SK-N-DZ (cell line): Measurements from ENCODE around the gene AKNA.

Experiments
- DNase-seq: peaks from one replicate; pipeline ENCODE4 v3.0.0-alpha.2; 2015; ENCODE audit warnings: low spot score

Gene AKNA

DNA sequence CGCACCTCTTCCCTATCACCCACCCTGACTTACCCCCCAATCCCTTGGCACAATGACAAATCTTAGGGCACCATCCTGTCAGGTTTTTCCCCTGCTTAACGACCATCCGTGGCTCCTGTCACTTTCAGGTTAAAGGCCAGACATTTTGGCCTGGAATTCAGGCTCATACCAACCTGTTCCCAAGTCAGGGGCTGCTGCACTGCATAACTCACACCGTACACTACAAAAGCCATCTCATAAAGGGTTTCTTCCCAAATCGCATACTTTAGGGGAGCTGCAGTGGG is 7.5 kb upstream of the AKNA start:
- no peak for DNase-seq

GRCh38 chr9:114394523-114395333 is 6.9 kb upstream of the AKNA start:
- DNase-seq: no peak

GRCh38 chr9:114392749-114393112 is 4.9 kb upstream of the AKNA start:
- no peak for DNase-seq

DNA sequence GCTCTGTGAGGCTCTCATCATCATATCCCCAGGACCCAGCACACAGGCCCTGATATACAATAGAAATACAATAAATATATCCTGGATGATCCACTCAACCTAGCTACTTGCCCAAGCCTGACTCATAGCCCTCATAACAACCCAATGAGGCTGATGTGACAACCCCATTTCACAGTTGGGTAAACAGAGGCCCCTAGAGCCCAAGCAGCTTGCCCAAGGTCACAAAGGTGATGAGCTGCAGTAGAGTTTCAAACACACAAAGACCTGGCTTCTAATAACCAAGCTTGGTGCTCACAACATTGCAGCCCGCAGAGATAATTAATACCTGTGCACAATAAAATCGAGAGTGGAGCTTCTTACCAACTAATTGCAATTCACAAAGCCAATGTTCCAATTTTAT is 3.2 kb upstream of the AKNA start:
- no peak for DNase-seq

- no peak for DNase-seq
Observed at GRCh38 chr9:114389612-114390368, 2.0 kb upstream of the AKNA start.

DNA sequence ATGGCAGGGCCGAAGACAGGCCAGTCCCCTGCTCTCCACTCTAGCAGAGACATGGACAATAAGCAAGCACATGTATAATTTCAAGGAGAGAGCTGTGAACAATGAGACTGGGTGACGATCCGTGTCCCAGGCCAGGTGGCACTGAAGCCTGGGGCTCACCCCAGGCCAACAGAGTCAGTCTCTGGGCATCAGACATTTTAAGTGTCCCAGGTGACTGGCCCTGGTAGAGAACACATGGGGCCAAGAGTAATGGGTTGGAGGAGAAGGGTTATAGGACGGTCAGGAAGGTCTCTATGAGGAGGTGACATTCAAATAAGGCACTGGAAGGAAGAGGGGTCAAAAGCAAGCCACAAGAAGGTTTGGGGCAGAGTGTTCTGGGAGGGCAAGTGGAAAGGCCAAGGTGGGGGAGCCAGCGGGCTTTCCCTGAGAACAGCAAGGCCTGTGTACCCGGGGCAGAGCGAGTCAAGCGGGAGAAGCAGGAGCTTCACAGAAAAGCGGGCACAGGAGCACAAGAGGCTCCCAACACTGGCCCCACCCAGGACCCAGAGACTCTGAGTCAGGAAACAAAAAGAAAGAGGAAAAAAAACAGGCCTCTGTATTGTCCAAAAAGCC is 1.1 kb upstream of the AKNA start:
- DNase-seq: no peak

DNA sequence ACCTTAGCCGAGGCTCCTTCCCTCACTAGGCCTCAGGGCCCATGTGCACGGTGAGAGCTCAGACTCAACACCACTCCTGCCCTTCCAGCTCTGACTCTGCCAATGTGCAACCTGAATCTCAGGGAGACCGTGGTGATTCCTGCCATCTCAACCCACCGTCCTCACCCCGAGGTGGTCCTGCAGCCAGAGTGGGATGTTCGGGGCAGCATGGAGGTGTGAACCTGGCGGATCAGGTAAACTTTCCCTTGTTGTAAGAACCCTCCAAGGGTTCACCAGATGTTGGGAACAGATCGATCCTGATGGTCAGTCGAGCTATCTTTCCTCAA is 538 bp upstream of the AKNA start:
- no peak for DNase-seq

DNA sequence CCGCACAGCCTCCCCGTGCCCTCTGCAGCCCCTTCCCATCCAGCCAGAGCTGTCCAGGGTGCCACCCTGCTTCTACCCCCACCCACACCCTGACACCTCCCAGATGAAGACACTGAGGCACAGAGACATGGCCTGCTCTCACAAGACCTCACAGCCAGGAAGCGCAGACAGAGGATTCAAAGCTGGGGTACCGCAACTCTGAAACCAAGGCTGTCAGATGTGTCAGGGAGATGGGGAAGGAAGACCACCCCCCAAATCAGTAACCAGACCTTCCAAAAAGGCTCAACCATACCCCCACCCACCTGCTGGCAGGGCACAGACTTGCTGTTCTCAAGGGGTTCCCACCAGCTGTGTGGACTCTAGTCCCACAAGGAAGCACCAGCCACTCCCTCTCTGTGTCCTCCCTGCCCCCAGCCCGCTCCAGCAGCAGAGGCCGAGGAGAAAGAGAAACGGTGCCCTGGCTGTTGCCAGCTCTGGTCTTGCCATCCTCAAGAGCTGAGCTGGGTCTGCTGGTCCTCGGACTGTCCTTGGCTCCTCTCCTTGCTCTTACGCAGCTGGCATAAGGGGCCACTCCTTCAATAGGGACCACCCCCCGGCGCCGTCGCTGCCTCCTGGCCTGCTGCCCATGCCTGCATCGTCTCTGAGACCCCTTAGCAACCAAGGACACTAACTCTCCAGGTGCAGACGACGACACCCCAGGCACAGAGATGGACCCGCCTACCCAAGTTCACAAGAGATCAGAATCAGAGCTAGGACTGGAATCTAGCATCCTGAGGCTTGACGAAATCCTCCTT is 699 bp downstream of the AKNA start:
- peak; percentile 32 for DNase-seq

DNA sequence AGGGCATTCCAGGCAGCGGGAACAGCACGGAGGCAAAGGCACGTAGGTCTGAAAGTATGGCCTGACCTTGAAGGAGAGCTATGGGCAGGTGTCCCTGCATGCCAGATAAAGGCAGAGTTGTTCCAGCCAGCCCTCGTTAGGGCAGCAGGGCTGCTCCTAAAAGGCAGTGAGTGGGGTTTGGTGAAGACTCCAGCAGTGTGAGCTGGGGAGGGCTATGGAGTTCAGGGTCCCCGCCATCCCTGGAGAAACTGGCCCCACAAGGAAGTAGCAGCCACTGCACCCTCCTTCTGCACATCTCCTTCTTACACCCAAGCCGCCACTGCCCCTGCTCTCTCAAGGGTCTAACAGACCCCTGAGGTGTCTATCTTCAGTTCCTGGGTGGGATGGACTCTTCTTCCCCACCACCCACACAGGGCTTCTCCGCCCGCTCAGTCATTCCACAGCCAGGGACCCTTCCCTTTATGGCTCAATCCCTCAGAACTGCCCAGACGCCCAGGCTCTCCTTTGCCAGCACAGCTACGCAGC is 1.4 kb downstream of the AKNA start:
- no peak for DNase-seq

- DNase-seq: no peak
Observed at GRCh38 chr9:114385397-114386181, 2.2 kb downstream of the AKNA start.

DNA sequence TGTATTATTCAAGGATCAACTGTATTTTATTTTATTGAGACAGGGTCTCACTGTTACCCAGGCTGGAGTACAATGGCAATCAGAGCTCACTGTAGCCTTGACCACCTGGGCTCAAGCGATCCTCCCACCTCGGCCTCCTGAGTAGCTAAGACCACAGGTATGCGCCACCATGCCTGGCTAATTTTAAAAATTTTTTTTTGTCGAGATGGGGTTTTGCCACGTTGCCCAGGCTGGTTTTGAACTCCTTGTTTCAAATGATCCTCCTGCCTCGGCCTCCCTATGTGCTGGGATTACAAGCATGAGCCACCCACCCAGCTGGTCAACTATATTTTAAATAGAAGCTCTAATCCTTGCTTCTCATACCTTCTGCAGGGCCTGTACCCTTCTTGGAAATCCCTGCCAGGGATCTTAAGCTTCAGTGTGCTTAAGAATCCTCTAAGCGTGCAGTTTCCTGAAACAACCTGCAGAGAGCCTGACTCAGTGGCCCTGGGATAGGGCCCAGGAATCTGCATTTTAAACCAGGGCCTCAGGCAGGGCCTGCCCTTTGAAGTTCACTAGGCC is 2.9 kb downstream of the AKNA start:
- no peak for DNase-seq

GRCh38 chr9:114384341-114384740 is 3.4 kb downstream of the AKNA start:
- no peak for DNase-seq

DNA sequence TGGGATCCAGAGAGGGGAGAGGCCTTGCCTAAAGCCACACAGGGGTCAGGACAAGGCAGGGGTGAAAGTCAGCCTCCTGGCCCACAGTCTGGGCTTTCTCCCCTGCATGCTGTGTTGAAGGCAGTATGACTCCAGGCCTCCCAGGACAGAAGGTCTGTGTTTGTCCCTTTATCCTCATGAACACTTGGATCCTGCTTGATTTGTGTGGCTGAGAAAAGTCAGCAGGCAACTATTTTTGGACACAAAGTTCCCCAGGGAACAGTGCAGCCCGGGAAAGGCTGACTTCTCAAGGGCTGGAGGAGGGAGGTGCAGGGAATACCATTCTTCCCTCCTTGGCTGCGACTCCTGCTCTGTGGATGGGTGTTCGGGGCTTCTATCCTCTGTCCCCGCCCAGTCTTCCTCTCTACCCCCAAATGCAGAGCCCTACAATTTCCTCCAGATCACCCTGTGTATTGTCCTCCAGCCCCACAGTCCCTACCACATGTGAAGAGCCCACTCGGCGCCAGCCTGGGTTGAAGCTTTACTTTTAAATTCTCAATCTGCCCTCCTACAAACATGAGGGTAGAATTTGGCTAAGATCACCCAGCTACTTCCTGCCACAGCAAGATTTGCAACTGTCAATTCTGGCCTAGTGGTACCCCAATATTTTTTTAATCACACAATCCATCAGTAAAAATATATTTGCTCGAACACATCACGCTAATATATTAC is 4.1 kb downstream of the AKNA start:
- DNase-seq: no peak

- no peak for DNase-seq
Observed at GRCh38 chr9:114382699-114383520, 4.9 kb downstream of the AKNA start.

DNA sequence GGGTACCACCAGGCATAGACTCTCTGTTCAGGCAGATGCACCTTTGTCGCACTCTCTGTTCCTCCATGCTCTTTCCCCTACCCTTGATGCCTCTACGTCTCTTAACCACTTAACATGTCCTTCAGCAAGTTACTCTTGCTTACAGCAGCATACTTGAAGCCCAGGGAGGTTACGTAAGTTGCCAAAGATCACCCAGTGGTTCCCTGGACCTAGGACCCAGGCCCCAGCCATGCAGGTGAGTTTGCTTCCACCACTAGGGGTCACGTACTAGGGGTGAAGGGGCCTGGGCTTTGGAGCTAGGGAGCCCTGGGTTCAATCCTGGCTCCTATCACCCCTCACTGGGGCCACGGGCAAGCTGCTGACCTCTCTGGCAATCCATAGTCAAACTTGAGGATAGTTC is 8.9 kb downstream of the AKNA start:
- DNase-seq: no peak

DNA sequence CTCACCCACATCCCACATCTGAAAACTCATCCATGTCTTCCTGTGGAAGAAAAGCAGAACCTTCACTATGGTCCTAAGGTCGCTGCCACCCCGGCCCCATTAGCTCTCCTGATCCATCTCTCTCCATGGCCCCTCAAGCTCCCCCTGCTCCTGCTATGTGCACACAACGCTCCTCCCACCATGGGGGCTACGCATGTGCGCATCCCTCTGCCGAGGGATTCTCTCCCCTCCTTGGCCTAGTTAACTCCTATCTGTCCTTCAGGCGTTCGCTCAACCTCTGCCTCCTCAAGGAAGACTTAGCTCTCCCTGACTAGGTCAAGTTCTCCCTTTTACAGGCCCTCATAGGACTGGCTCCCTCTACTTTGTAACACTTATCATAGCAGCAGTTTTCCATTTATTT is 9.8 kb downstream of the AKNA start:
- no peak for DNase-seq

DNA sequence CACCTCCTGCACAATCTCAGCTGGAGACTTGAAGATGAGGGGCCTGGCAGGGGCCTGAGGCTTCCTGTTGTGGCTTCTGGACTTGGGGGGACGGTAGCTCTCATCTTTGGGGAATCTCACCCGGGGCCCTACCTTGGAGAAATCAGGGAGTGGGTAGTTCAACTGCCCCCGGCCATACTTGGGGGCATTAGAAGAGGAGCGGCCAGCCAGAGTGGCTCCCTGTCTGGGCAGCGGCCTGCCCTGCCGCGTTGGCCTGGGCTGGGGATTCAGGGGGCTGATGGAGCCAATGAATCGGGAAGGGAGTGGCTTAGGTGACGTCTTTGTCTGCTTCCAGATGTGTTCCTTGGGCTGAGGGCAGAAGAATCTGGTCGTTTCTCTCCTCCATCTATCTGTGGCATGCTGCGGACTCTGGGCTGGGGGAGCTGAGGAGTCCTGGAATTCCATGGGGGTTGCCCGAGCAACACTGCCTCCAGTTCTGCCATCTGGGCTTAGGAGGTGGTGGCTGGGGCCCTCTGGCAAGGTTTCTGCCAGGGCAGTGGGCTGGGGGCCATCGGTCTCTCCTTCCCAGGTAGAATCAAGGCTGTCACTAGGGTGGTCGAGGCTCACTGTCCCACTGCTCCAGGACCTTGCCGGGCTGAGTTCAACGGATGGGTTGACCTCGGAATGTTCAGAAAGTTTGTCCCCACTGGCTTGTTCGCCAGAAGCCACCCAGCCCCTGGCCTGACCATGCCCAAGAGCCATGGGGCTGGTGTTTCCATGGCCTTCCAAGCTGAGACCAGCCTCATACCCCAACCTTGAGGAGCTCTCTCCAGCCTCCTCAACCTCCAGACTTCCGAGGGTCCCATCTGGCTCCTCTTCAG is 11.0 kb downstream of the AKNA start:
- DNase-seq: no peak

DNA sequence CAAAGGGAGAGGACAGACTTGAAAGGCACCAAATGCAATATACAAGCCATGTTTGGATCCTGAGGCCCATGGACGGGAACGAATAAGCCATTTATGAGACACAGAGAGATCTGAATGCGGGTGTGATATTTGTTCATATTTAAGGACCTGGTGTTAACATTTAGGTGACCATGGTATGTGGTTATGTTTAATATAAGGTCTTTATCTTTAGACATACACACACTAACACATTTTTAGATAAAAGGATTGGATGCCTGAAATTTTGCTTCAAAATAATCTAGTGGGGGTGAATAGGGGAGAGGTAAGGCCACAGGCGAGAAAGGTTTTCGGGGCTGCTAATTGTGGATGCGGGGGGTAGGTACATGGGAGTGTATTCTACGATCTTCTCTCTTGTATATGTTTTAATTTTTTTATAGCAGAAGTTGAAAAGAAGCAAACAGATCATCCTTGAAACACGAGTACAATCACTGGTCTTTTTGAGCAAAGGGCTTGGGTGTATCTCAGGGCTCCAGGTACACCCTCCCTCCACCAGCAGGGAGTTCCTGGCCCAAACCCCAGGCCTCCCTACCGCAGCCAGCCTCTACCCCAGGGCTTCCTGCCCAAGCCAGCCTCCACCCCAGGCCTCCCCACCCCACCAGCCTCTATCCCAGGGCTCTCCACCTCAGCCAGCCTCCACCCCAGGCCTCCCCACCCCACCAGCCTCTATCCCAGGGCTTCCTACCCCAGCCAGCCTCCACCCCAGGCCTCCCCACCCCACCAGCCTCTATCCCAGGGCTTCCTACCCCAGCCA is 12.2 kb downstream of the AKNA start:
- no peak for DNase-seq
